ENCODE data around the gene CSMD2.

CSMD2 gene

DNA sequence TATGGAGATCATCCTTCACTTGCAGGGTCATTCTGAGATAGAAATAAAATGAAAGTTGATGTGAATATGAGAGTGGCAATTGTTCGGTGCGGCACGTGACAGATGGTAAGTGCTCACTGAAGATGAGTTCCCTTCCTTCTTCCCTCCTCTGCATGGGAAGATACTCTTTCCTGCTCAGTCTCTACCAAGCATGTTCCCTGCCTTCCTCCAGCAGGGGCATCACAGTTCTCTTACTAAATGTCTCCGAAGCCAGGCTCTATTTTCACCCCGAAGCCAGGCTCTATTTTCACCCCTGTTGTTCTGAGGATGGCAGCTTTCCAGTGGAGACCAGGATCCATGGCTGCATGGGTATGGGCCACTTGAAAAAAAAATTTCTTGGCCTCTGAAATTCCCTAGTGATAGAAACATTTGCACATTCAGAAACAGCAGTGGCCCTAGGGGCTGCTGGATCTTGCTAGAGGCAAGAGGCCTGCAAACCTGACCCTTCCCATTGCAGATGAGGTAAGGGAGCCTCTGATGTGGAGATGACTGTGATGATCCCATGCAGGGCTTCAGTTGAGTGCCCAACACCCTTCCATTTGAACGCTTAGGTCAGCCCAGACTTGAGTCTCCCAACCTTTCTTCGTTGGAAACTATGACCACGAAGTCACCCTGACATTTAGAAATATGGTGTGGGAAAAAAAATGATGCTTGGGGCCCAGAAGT, 424.8 kb downstream of the CSMD2 start:
- no peak for DNase-seq

DNA sequence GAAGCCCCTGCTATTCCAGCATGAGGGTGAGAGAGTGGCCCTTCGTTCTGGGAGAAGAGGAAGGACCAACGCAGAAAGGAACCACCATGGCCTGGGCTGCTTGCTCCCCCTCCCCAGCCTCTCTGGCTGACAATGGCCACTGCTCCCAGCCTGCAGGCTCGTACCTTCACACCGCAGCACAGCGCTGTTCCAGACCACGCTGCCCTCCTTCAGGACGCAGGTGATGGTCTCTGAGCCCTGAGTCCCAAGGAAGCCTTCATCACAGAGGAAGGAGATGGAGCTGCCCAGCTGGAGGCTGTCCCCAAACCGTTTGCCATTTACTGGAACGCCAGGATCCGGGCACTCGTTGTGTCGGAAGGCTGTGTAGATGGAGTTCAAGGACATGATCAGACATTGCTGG, 426.1 kb downstream of the CSMD2 start:
- no peak for DNase-seq

DNA sequence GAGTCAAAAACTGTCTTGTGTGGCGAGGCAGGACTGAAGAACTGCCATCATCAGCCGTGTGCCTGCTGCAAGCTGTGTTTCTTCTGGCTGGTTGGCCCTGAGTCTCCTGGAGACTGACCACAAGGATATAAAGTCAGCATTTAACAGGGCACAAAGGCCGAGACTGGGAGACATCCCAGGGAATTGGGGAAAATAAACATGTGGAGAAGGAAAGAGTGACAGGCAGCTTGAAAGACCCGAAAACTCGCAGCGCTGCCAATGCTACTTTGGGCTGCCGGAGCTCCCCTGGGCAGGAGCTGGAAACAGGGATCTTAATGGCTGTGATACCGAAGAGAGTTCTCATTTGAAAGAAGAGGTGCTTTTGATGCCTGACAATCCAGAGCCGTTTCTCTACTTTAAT, 426.5 kb downstream of the CSMD2 start:
- DNase-seq, result no peak

DNA sequence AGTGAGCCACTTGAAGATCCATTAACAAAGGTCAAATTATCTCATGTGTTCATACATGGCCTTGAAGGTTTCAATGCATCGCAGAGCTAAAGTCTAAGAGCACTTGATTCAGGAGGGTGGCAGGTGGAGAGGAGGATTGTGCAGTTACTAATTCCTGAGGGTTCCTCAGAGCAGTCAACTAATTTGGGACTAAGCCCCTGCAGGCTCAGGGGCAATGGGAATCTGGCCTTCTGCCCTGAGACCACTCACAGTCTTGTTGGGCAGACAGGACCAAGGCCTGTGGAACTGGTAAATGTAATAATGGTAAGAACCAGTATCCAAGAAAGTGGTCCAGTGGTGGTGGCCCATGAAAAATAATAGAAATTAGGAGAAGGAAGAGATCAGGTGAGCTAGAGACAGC, 428.5 kb downstream of the CSMD2 start:
- peak in 1 of 3 experiments; percentile 20 for DNase-seq

DNA sequence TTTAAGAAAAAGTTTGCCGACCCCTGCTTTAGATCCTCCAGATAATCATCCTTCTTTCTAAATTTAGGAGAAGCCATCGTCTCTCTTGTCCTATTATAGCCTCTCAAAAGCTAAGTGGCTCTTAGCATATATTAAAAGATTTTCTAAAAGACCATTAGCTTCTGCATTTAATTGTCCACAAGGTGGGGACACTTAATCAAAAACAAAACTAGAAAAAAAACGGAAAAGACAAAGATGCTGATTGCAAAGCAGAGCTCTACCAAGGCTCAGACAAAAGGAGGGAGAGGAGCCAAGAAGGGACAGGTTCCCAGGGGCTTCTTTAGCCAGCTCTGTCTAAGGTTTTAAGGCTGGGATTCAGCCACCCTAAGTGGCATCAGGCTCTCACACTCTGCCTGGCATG, 429.4 kb downstream of the CSMD2 start:
- peak in 2 of 3 experiments; percentile 50 to 80 for DNase-seq

DNA sequence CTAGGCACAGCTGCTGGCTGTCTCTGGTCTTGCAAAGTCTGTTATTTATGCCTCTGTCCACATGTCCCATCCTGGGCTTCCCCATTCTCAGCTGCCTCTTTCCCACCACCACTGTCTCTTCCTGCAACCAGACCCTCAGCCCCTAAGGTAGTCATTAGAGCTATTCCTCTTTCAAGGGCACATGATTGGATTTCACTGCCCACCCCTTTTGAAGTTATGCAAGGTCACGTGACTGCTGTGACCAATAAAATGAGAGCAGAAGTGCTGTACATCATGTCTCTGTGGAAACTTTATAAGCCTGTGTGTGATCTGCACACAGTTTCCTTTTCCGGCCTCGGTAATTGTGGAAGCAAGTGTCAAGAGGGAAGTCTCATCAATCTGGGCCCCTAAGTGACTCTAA, 437.7 kb downstream of the CSMD2 start:
- DNase-seq, result no peak

DNA sequence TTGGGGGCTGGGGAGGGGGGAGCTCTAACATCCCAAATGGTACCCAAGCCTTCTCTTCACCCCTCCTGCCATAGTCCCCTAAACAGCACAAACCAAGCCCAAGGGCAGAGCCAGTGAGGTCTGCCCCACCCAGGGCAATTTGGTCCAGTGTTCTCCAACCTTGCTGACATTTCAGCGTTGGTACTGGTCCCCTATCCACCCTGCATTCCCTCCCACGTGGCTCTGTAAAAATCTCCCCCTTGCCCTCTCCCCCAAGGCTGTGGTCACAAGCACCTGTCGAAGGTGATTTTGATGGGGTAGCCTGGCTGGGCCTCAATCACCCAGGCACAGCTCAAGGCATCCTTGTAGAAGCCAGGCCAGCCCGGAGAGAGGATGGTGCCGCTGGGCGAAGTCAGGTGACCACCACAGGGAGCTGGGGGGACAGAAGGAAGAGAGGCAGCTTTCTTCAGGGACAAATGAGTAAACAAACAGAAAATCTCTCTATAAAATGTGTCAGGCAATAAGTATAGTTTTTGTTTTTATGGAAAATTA, 438.7 kb downstream of the CSMD2 start:
- DNase-seq, result no peak

DNA sequence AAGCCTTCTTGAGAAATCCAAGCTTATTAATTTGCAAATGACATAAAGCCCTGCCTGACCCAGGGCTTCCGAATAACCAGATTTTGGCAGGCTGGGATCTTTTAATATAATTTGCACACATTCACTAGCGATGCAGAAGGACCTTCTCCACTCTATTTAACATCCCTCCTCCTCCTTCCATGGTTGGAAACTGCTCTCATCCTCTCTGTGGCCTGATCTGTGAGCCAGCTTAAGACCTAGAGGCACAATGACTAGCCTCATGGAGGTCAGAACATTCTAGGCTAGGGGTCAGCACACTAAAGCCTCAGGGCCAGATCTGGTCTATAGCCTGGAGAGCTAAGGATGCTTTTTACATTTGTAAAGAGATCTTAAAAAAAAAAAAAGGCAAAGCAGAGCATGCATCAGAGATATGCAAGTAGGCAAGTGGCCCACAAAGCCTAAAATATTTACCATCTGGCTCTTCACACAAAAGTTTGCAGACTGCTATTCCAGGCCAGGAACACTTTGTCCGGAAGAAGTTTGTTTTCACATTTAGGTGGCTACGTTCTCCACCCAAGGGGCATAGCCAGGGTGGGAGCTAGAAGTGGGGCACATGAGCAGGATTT, 439.4 kb downstream of the CSMD2 start:
- no peak for DNase-seq

DNA sequence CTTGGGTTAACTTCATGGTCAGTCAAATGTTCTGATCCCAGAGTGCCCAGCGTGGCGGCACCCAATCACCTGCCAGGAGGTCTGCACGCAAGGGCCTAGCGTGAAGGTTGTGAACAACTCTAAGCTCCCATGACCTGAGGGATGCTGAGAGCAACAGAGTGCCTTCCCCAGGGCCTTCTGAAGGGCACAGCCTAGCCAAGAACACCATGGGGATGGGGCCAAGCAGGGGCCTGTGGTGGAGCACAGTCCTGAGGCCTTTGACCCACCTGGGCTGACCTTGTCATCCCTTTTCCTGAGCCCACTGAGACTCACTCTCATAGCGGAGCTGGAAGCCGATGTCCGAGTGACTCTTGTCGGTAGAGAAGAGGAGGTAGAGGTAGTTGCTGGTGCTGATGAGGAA, 440.0 kb downstream of the CSMD2 start:
- DNase-seq, result no peak

DNA sequence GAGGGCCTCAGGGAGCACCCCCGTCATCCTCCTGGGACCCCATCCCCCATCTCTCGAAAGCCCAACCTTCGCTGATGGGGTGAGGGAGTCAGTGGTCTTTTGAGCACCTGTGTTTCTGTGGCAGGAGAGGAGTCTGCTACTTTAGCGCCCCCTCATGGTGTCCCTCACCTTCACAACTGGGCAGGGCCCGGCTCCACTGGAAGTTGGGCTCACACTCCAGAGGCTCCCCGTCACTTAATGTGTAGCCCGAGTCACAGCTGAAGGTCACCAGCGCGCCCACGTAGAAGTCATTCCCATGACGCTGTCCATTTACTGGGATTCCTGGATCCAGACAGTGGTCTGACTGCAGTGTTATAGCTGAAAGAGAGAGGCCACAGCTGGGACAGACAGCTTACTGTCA, 440.7 kb downstream of the CSMD2 start:
- DNase-seq, result no peak

DNA sequence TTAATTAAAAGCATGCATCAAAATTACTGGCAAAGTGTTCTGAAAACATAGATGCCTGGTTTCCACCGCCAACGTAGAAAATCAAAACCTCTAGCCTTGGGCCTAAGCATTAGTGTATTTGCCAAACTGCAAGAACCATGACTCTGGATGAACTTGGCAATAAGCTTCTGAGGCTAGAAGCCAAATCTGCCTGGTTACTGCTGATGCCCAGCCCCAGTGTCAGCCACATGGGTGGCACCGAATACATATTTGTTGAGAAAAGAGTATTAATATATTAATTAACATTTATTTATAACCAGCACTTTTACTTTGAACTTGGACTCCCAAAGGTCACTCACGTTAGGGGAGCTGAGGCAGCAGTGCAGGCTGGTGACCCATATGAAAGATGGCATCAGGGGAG, 441.8 kb downstream of the CSMD2 start:
- DNase-seq, result no peak

DNA sequence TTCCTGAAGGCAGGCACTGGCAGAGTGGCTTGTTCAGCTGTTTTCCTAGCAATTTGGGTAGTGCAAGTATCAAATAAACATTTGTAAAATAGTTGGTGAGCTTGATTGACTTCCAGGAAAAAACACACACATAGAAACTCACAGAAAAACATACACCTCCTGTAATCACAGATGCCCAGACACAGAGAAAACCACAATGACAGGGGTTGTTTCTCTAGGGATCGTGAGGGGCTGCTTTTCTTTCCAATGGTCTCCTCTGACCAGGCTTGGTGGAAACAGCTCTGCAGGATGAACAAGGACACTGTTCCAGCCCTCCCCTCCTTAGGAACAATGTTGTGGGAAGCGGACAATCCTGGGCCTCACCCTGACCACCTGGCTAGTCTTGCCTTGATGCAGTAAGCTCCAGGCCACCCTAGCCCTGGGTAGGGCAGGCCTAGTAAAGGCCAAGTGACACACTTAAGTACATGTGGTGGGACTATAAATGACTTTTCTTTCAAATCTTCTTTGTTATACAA, 443.7 kb downstream of the CSMD2 start:
- no peak for DNase-seq

DNA sequence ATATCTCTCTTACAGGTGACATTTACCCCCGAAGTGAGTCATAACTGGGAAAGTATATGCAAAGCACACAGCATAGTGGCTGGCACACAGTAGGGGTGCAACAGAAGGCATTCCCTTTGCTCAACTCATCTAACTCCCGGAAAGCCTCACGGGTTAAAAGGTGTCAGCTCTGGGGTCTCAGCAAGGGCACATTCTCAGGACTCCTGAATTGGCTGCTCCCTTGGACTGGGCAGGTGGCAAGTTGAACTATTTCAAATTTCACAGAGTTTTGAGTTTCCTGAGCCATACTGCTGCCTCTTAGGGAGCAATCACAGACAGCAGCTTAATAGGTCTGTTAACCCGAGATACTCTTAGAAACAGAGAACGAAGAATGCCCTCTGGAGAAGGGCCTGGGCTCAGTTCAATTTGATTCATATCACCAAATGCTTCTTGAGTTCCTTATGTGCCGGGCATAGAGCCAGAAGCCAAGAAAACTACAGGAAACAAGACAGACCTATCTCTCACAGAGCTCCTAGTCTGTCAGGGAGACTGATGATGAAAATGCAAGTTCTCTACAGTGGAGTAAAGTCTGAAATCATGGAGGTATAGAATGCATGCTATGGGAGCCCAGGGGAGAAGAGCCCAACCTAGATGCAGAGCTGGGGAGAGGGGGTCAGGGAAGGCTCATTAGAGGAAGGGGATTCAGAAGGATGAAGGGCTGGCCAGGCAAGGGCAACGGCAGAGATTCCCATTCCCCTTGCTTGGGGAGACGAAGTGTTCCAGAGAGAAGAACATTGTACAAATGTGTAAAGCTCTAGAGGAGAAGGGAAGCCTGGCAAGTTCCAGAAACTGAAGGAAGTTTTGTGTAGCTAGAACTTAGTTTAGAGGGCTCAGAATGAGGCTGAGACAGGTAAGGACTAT, 445.0 kb downstream of the CSMD2 start:
- DNase-seq, result no peak

DNA sequence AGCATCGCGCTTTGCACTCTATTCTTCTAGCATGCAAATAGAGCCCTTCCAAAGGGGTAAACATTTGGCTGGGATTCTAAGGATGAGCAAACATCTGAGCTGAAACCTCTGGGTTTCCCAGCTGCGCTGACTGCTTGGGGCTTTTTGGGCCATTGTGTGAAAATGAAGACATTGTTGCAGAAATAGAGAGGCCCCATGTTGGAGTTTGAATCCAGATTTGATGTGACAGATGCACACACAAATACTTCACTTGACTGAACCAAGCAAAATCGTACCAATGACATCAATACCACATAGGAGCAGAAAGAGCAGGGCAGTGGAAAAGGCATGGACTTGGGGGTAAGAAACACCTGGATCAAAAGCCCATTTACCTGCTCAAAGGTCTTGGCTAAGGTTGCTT, 445.7 kb downstream of the CSMD2 start:
- DNase-seq, result no peak

DNA sequence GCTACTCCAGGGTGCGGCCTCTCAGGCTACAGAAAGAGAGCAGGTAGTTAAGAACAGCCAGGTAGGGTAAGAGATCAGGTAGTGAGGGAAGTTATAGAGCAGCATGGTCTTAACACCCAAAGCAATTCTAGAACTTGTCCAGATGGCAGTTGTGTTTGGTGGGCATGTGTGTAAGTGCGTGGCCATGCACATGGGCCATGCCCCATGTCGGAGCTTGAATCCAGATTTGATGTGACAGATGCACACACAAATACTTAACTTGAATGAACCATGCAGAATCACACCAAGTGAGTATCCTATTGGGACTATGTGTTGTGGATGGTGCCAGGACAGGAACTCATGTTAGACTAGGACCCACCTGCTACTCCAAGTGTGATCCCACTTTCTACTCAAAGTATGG, 446.8 kb downstream of the CSMD2 start:
- DNase-seq, result no peak

DNA sequence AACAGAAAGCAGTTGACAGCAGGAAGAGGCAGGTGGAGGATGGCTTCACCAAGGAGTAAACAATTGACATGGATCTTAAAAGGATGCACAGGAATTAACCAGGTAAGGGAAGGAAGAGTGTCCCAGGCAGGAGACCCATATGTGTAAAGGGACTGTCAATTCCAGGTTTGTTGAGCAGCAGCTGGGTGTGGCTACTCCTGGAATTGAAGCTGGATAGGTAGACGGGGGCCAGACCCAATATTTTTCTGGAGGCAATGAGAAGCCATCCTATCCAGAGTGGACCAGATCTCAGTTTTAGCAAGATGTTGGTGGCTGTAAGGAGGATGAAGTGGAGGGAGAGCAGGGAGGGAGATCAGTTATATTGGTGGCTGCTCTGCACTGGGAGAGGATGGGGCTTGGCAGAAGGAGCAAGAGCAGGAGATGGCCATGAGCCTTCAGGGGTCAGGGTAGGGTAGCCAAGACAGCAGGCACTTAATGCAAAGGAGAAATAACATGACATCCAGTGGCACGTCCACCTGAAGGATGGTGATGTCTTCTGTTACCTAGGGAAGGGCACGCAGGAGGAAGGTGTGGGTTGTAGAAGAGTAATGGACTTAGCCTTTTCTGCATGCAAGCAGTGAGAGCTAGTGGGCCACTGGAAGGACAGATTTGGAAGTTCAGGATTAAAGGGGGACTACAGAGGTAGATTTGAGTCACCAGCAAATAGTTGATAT, 447.9 kb downstream of the CSMD2 start:
- no peak for DNase-seq

DNA sequence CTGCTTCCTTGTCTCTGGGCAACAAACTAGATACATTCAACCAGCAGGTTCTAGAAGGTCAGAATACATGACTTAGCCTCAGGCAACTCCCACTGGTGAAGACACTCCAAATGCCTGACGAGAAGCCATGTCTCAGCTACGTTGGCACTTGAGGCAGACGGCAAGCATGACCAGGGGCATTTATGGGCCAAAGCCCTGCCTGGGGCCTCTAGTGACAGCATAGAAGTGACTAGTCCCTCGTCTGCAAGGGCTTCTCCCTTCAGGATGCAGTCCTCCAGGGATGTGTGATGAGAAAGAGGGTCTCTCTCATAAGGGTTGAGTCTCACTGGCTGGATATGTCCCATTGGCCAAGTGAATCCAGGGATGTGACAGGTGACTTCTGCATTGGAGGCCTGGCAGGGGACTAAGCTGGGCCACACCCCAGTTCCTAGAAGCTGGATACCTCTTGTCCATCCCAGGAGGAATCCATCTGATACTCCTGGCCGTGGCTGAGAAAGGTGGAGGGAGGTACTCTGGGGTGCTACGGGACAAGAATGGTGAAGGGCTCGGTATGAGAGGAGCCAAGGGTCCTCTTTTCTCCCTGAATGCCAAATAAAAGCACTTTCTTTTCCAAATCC, 449.7 kb downstream of the CSMD2 start:
- DNase-seq, result no peak

DNA sequence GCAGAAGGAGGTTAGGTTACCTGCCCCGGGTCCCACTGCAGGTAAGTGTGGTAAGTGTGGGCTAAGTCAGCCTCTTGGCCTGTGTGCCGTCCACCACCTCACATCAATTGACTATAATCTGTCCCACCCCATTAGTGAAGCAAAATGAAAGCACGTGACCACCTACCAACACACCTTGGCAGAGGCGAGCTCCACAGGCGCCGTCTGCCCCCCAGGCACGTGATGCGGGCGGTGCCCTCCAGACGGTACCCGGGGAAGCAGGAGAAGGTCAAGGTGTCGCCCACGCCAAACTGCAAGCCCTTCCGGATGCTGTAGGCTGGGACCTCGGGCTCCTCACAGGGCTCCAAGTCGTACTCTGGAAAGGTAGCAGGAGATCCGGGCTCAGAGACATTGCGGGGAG, 450.6 kb downstream of the CSMD2 start:
- DNase-seq, result no peak

DNA sequence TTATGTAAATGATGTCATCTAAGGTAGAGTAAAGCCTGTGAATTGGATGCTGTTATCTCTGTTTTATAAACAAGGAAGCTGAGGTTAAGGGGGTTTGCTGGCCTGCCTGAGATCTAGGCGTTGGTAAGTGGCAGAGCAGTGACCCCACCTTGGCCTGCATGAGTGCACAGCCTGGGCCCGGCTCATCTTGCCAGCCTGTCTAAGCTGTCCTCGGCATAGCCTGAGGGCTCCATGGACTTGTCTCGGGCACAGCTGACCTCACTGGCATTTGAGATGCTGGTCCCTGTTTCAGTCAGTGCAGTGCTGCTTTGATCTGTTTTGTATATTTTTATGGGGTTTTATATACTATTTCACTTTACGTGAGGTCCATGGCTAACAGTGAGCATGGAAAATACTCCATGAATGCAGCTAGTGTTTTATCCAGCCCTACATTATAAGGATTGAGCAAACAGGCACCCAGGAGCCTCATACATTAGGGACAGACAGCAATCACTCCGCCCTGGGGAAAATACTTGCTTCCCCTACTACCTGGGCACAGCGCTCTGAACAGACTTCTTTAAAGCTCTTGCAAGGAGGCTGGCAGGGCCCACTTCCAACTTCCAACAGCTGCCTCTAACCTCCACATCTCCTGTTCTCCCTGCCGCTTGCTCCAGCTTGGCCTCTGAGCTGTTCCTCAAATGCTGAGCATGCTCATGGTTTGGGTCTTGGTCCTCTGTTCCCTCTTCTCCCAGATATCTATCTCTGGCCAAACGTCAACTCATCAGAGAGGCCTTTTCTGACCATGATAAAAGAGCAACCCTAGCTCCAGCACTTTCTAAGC, 451.8 kb downstream of the CSMD2 start:
- DNase-seq, result no peak

DNA sequence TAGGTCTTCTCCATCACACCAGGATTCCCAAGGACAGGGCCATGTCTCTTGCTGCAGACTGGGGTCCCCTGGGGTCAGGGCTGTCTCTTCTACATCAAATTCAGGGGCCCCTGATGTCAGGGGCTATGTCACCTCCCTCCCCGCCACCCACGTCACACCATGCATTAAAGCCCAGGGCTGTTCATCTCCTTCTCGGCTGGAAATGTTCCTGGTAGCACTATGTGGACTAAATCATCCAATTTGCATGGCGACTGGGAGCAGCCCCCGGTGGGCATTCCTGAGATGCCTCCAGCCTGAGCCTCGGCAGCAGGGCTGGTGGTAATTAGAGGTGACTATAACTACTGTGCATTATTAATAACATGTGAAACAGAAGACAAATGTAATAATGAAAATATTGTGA, 452.8 kb downstream of the CSMD2 start:
- no peak for DNase-seq

DNA sequence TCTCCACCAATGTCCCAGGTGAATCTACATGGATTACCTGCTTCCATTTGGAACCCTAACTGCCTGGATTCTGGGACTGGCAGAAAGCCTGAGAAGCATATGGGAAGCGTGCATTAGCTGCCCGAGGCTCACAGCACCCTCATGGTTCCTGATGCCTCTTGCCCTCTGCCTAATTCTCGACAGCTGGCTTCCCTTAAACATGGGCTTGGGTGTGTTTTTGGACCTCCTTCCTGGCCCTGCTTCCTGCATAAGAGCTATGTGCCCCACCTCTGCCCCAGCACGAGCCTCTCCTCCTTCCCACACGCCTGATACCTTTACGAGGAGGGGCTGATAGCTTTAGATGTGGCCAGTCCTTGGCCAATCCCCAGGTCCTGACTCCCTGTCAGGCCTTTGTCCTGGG, 453.5 kb downstream of the CSMD2 start:
- no peak for DNase-seq

All from NCI-H1417 (cell line).